ENCODE measurements around the gene EVI5.

DNA sequence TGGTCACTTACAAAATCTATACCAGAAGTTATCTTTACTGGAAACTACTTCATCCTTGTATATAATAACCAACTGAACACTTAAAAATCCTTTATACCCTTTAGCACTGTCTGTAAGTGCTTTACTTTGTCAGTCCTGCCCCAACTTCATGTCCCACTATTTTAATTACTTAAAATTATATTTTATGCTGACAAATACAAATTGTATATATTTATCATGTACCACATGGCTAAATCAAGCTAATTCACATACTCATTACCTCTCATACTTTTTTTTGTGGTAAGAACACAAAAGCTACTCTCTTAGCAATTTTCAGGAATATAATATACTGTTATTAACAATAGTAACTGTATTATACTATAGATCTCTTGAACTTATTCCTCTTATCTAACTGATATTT lies 63.0 kb downstream of the EVI5 start:
- TF ChIP-seq, protein P1, sequence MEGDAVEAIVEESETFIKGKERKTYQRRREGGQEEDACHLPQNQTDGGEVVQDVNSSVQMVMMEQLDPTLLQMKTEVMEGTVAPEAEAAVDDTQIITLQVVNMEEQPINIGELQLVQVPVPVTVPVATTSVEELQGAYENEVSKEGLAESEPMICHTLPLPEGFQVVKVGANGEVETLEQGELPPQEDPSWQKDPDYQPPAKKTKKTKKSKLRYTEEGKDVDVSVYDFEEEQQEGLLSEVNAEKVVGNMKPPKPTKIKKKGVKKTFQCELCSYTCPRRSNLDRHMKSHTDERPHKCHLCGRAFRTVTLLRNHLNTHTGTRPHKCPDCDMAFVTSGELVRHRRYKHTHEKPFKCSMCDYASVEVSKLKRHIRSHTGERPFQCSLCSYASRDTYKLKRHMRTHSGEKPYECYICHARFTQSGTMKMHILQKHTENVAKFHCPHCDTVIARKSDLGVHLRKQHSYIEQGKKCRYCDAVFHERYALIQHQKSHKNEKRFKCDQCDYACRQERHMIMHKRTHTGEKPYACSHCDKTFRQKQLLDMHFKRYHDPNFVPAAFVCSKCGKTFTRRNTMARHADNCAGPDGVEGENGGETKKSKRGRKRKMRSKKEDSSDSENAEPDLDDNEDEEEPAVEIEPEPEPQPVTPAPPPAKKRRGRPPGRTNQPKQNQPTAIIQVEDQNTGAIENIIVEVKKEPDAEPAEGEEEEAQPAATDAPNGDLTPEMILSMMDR (IDR thresholded peaks at IDR 0.05) = no peak
- TF ChIP-seq ZMAT4 (CRISPR knock-in tag; IDR thresholded peaks at IDR 0.05) = no peak
- TF ChIP-seq, protein P2, sequence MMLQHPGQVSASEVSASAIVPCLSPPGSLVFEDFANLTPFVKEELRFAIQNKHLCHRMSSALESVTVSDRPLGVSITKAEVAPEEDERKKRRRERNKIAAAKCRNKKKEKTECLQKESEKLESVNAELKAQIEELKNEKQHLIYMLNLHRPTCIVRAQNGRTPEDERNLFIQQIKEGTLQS (CRISPR knock-in tag; conservative IDR thresholded peaks at IDR 0.05) = no peak
- TF ChIP-seq ZNF512 (CRISPR knock-in tag; IDR thresholded peaks at IDR 0.05; ENCODE audit: borderline replicate concordance) = no peak
- TF ChIP-seq ZNF121 (CRISPR knock-in tag; IDR thresholded peaks at IDR 0.05) = no peak
- no peak for TF ChIP-seq ZNF281 (CRISPR knock-in tag; IDR thresholded peaks at IDR 0.05)
- no peak for TF ChIP-seq FOXK1 (CRISPR knock-in tag; IDR thresholded peaks at IDR 0.05)
- no peak for TF ChIP-seq RELA (CRISPR knock-in tag; IDR thresholded peaks at IDR 0.05; ENCODE audit: borderline replicate concordance)
- TF ChIP-seq TP53 (CRISPR knock-in tag; IDR thresholded peaks at IDR 0.05) = no peak
- TF ChIP-seq ELF4 (CRISPR knock-in tag; IDR thresholded peaks at IDR 0.05; ENCODE audit: low read depth) = no peak
